Cardiac ventricle fibroblast (primary cell): ENCODE measurements around the gene MTMR11. TPM values are rescaled to one million over a fixed set of nuclear protein-coding genes. Genes with fewer than 3 reads are reported as not detected.

Source experiments
- total RNA-seq: library from RNA; depleted of rRNA; stranded (reverse); fragments of >200 nt; gene quantifications from 2 replicates; pipeline ENCODE4 v1.2.3, GENCODE V29; 2015

The MTMR11 gene
- 3.9 and 7.3 TPM in 2 replicates for total RNA-seq

GRCh38 chr1:149936170-149936991 is at the start of gene MTMR11:
MTMR11 (minus strand) TSS chr1:149936879; CDS start chr1:149936647, 232 bp downstream.

GRCh38 chr1:149927563-149928400 is 8.9 kb downstream of the MTMR11 start, which contains the start of gene SF3B4:
SF3B4 (minus strand) TSS chr1:149927803; CDS start chr1:149927759, 44 bp downstream.

GRCh38 chr1:149917571-149918144 is 19.0 kb downstream of the MTMR11 start, which contains the start of gene SV2A:
SV2A (minus strand) TSS chr1:149917844; CDS start chr1:149913840, 4,004 bp downstream.

GRCh38 chr1:149899460-149900284 is 37.0 kb downstream of the MTMR11 start, which contains the start of gene BOLA1:
BOLA1 (plus strand) TSS chr1:149899568; CDS start chr1:149900060, 492 bp downstream.

Other genes with a start within 250 kb of the MTMR11 start
- gene FCGR1A, start 154.2 kb downstream of the MTMR11 start, total RNA-seq: not detected in 2 replicates
- 25.7 and 29.7 TPM in 2 replicates for gene BOLA1, start 37.3 kb downstream of the MTMR11 start, total RNA-seq
- 0.87 and 1.8 TPM in 2 replicates for gene SV2A, start 19.0 kb downstream of the MTMR11 start, total RNA-seq
- 8.8 and 17.8 TPM in 2 replicates for gene SF3B4, start 9.1 kb downstream of the MTMR11 start, total RNA-seq
- 7.1 and 11.2 TPM in 2 replicates for gene OTUD7B, start 73.8 kb upstream of the MTMR11 start, total RNA-seq
- gene VPS45, start 130.9 kb upstream of the MTMR11 start, total RNA-seq: 18.6 and 20.2 TPM in 2 replicates
- gene PLEKHO1, start 213.0 kb upstream of the MTMR11 start, total RNA-seq: 23.3 and 30.1 TPM in 2 replicates